ENCODE measurements around the gene NFAM1. TPM values are rescaled to one million over a fixed set of nuclear protein-coding genes. Genes with fewer than 3 reads are reported as not detected.

Gene NFAM1
- total and polyA plus RNA-seq, 2 donors (not counting 3 experiments of a cell fraction or from before 2014, with no cell fraction given) = not detected

- FAIRE-seq (no peak), DNase-seq (ENCODE audit: low read depth, low spot score) (no peak)
- no peaks in the 10 kb centered on the region for H3K4me1 ChIP-seq (ENCODE audit: control insufficient read depth, extremely low read depth, insufficient read depth, low read length)
- H3K27me3 ChIP-seq (ENCODE audit: control insufficient read depth in 2 of 2, insufficient read depth in 2 of 2, low read length in 2 of 2) = peaks cover 0 to 2% of the 10 kb centered on the region in 2 experiments
- H4K20me1 ChIP-seq (replicated peaks; ENCODE audit: control insufficient read depth, extremely low read depth, insufficient read depth, low read length) = no peaks in the 10 kb centered on the region
- ChIA-PET POLR2A (no interaction called here), CTCF (no interaction called here)
- no TSS peak for BruUV-seq (replicated peaks)
- no peak overlapping the region for H3K9ac ChIP-seq (replicated peaks; ENCODE audit: extremely low read depth, insufficient read depth, low read length)
- no peaks in the 10 kb centered on the region for H3K9me3 ChIP-seq (replicated peaks; ENCODE audit: control insufficient read depth, insufficient read depth, low read length)
- dilution Hi-C loops (cut with MboI; ENCODE audit: extremely low pct_ligation_motif_present, low sequenced_read_pairs) = no loop called here
- no peak overlapping the region for H3K27ac ChIP-seq (ENCODE audit: insufficient read depth, low read depth, low read length)
- H3K79me2 ChIP-seq (ENCODE audit: control insufficient read depth, insufficient read depth, low read length) = no peaks in the 10 kb centered on the region
- intact Hi-C loops (cut with micrococcal nuclease) = no loop called here
- H3K4me2 ChIP-seq (ENCODE audit: insufficient read depth, low read length) = no peak overlapping the region
- H3K4me3 ChIP-seq (replicated peaks in 1 of 3; ENCODE audit: insufficient read depth in 1 of 3, low read depth in 1 of 3, low read length in 3 of 3) = no peak overlapping the region
- no peak for TF ChIP-seq POLR2A (IDR thresholded peaks at IDR 0.05; ENCODE audit: low read depth, low read length)
- TF ChIP-seq MYC (IDR thresholded peaks at IDR 0.05; ENCODE audit: low read depth, low read length) = no peak
- no peak for TF ChIP-seq MAX (IDR thresholded peaks at IDR 0.05; ENCODE audit: insufficient read depth, insufficient read length)
- H3K9me1 ChIP-seq (replicated peaks; ENCODE audit: control insufficient read depth, extremely low read depth, insufficient read depth, low read length) = no peaks in the 10 kb centered on the region
- no peak overlapping the region for H2AFZ ChIP-seq (ENCODE audit: low read depth, low read length)
- H3K36me3 ChIP-seq (ENCODE audit: control insufficient read depth in 2 of 2, extremely low read depth in 1 of 2, insufficient read depth in 2 of 2, low read length in 2 of 2) = no peaks in the 10 kb centered on the region
Measured at GRCh38 chr22:42335839-42336378, 96.3 kb downstream of the NFAM1 start.

GRCh38 chr22:42334875-42335512, 97.2 kb downstream of the NFAM1 start:
- Histone ChIP-seq H4K20me1 (replicated peaks; ENCODE audit: control insufficient read depth, extremely low read depth, insufficient read depth, low read length) (no peaks in the 10 kb centered on the region), H3K4me3 (replicated peaks in 1 of 3; ENCODE audit: insufficient read depth in 1 of 3, low read depth in 1 of 3, low read length in 3 of 3) (no peak overlapping the region), H3K9me1 (replicated peaks; ENCODE audit: control insufficient read depth, extremely low read depth, insufficient read depth, low read length) (no peaks in the 10 kb centered on the region), H3K79me2 (ENCODE audit: control insufficient read depth, insufficient read depth, low read length) (no peaks in the 10 kb centered on the region), H3K27me3 (ENCODE audit: control insufficient read depth in 2 of 2, insufficient read depth in 2 of 2, low read length in 2 of 2) (no peaks in the 10 kb centered on the region), H3K4me1 (ENCODE audit: control insufficient read depth, extremely low read depth, insufficient read depth, low read length) (no peaks in the 10 kb centered on the region), H3K4me2 (ENCODE audit: insufficient read depth, low read length) (no peak overlapping the region), H3K36me3 (ENCODE audit: control insufficient read depth in 2 of 2, extremely low read depth in 1 of 2, insufficient read depth in 2 of 2, low read length in 2 of 2) (no peaks in the 10 kb centered on the region), H3K27ac (ENCODE audit: insufficient read depth, low read depth, low read length) (no peak overlapping the region), H2AFZ (ENCODE audit: low read depth, low read length) (no peak overlapping the region), H3K9me3 (replicated peaks; ENCODE audit: control insufficient read depth, insufficient read depth, low read length) (no peaks in the 10 kb centered on the region), H3K9ac (replicated peaks; ENCODE audit: extremely low read depth, insufficient read depth, low read length) (no peak overlapping the region)
- CTCF ChIA-PET = no interaction called here
- FAIRE-seq (no peak), DNase-seq (ENCODE audit: low read depth, low spot score) (no peak)
- TF ChIP-seq GATA2 (IDR thresholded peaks at IDR 0.05; ENCODE audit: insufficient read depth, insufficient read length, low read depth, low read length) = no peak
- no peak for TF ChIP-seq EZH2 (IDR thresholded peaks at IDR 0.05; ENCODE audit: borderline replicate concordance, low read depth, low read length, severe bottlenecking)
- no peak for TF ChIP-seq JUN (IDR thresholded peaks at IDR 0.05; ENCODE audit: borderline replicate concordance, insufficient read depth, insufficient read length, low read depth)
- TF ChIP-seq MAX (IDR thresholded peaks at IDR 0.05; ENCODE audit: insufficient read depth, insufficient read length) = no peak
- no peak for TF ChIP-seq CTCF (IDR thresholded peaks at IDR 0.05; ENCODE audit: extremely low read depth in 1 of 2, insufficient read depth in 1 of 2, low read depth in 1 of 2, low read length in 2 of 2)
- no peak for TF ChIP-seq FOS (IDR thresholded peaks at IDR 0.05; ENCODE audit: borderline replicate concordance, insufficient read depth, low read length)
- no peak for TF ChIP-seq POLR2A (IDR thresholded peaks at IDR 0.05; ENCODE audit: low read depth, low read length)
- no peak for TF ChIP-seq POLR2AphosphoS5 (IDR thresholded peaks at IDR 0.05; ENCODE audit: insufficient read depth, low read depth, low read length)
- no peak for TF ChIP-seq MYC (IDR thresholded peaks at IDR 0.05; ENCODE audit: low read depth, low read length)
- POLR2A ChIA-PET = no interaction called here
- intact Hi-C loops (cut with micrococcal nuclease) = no loop called here
- dilution Hi-C loops (cut with MboI; ENCODE audit: extremely low pct_ligation_motif_present, low sequenced_read_pairs) = no loop called here
- BruUV-seq (replicated peaks) = no TSS peak

Measured in endothelial cell of umbilical vein (primary cell).